LoVo (cell line): Measurements from ENCODE around the gene ITSN1.
"Not testable (repeated sequence)": the region's sequence is repeated elsewhere in the genome, so short reads cannot be mapped to it uniquely, and the experiment has no call there.

Experiments
- DNase-seq: peaks from one replicate; pipeline ENCODE4 v3.0.0-alpha.2; 2016; ENCODE audit warnings: low spot score

Gene ITSN1

DNA sequence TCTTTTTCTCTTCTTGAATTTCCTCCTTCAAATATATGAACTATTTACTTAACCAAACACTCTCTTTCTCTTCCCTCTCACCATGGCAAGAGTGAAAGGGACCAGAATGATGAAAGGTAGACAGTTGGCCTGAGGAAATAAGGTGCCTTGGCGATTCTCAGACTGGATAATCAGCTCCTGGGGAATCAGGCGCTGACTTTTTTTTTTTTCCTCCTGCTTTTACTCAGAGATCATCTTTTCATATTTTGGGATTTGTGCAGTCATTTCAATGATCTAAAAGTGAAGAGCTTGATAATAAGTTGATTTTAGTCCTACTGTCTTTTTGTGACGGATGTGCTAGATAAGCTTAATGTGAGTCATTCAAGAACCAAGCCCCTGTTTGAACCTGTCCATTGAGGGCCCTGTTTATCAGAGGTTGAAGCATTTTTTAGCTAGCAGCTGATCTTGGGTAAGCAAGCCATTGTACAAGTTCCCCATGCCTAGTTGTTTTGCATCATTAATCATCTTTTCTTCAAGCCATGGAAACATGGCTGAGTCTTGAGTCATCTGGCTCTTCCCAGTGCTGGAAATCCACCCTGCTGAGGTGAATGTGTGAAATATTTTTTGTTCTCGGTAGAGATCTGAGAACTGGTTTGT, 40.8 kb downstream of the ITSN1 start:
- peak; percentile 60 for DNase-seq

DNA sequence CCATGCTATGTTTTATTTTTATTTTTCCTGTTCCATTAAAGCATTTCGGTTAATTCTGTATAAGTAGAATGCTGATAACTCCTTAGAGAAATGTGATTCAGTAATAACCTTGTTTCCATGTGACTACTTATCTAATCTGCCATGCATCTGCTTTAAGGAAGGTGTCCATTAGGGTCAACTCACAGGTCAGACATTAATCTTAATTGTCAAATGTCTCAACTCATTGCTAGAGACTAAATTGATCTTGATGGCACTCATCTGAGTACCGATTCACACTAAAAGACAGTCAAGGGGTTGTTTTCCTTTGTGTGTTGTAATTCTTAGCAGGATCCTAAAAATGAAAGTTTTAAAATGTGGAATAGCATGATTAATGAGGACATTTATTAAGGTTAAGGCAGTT, 41.8 kb downstream of the ITSN1 start:
- DNase-seq: no peak

DNA sequence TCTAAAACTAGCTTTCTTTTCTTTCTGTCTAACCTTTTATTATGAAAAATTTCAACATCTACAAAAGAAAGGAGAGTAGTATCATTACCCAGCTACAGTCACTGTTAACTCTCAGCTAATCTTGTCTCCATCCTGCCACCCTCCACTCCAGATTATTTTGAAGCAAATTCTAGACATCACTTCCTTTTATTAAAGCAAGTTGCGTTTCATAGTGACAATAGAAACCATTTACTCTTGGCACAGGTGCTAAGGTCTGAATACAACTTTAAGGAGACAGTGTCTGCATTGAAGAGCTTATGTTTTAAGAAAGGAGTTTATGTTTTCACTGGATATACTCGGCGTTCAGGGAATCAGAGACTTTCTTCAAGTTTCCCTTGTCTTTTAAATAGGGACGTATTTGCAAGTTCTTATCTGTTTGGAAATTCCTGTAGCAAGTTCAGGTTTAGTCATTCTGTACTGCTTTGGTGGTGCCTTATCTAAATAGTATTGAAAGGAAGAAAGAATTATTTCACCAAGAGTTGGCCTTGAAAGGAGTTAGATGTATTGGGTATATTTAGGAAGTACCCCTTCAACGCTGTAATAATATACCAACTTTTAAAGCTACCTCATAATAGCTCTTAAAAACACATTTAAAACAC, 42.7 kb downstream of the ITSN1 start:
- no peak for DNase-seq

DNA sequence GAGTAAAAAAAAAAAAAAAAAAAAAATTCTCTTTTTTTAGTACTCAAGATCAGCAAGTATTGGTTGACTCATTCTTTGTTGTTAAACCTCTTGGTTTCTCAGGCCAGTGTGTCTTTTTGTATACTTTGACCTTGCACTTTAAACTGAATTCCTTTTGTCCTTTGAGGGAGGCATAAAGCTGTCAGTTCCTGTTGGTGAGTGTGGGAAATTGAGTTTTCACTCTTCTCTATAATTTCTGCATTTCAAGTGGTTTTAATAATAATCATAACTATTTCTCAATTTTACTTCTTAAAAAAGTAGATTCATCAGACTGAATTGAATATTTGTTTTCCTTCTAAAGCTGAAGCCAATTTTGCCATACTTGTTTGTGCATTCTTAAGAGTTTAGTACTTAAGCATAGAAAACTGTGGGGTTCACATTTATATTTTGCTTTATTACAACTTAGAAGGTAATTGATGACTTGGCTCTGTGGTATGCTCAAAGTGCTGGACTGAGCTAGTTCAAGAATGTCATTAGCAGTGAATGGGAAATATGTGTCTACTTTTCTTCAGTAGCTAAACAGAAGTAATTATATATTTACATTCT, 43.4 kb downstream of the ITSN1 start:
- peak; percentile 29 for DNase-seq

DNA sequence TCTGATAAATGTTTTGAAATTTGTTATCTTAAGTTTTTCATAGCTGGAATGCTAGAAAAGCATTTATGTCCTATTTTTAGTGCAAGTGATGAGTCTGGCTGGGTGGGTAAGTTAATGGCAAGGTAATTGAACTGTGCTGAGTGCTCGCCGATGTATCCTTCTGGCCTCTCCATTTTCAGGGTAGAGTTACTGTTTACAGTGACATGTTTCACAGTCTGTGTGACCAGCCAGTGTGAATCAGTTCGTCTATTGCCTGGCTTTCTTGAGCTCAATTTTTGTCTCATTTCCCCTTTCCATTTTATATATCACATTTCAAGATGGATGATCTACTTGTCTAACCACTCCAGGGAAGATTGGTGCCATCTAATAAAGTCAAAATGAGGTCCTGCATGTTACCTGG, 44.1 kb downstream of the ITSN1 start:
- no peak for DNase-seq

DNA sequence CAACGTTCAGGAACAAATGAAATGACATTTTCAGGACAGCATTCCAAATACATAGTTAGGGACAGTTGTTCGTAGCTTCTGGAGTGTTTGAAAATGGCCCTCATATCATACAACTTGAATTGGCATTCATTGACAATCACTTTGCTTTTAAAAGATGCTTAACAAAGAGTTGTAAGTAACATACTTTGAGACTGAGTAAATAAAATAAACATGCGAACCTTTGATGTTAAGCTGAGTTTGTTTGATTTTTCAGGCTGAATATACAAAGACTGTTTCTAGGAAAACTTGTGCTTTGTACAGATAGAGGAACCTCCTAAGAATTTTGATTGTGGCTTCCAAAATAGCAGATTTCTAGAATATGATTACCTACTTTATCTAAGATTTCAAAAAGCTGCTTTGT, 45.3 kb downstream of the ITSN1 start:
- no peak for DNase-seq

DNA sequence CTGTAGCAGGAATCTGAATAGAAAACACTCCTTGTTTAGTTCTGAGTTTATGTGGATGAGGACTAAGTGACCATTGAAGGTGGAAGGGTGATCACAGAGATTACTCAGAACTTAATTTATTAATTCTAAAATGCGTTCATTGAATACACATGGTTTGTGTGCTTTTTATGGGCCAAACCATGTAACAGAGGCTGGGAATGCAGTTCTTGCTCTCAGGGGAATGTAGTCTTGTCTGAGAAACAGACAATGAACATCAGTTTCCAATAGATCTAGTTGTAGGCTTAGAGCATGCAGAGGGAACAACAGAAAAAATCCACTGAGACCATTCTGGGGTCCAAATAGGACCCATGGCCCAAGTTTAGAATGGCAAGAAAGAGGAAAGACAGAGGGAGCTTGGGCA, 46.1 kb downstream of the ITSN1 start:
- no peak for DNase-seq

DNA sequence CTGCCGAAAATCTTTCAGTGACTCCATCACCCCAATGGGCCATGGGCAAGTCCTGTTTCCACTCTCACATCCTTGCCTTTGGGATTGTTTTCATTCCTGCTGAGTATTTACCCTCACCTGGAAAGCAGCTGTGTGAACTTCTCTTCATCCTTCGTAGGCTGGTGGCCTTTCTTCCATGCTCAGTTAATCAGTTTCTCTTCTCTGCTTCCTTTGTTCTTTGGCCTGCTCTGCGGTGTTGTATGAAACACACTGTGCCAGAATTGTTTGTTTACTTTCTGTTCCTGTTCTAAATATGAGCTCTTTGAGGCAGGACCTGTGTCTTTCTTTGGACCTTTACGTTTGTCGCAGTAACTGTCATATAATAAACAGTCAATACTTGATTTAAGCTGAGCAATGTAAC, 48.6 kb downstream of the ITSN1 start:
- DNase-seq: no peak

DNA sequence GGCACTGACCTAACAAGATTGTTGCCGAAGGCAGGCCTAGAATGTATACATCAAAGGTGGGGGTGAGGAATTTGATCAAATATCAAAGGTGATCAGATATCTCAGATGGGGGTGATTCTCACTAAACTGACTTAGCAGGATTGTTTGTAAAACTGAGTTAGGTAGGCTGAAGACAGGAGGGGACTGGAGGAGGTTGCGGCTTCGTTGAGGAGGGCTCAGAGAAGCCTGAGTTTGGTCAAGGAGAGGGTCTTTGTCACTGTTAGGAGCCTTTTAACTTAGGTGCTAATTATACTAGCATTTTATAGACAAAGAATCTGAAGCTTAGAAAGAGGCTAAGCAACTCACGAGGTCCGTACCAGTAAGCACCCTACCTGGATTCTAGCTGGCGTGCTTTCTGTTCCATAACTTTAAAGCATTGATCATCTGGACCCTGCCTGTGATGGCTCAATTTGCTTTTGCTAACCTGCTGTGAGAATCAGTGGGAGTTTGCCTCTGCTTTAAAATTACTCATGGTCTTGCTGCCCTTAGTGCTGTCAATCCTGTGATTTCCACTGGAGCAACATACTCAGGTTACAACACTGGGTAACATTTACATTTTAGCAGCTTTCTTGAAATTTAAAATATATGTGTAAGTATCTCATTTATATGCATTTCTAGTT, 49.8 kb downstream of the ITSN1 start:
- DNase-seq: no peak

DNA sequence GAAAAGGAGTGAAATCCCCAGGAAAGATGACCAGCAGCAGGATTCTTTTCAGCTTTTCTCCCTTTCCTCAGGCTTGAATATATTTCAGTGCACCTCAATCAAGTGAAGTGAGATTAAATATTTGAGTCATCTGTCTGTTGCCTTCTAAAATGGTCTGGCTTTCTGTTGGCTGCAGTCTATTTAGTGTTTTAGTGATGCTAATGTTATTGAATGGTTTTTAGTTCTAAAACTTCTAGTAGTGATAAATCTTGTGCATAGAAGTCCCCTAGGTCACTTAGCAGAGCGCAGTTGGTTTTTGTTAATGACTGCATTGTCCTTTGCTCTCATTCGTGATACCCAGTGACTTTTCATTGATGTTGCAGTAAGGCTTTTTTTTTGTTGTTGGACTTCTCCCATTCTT, 53.5 kb downstream of the ITSN1 start:
- DNase-seq: no peak

DNA sequence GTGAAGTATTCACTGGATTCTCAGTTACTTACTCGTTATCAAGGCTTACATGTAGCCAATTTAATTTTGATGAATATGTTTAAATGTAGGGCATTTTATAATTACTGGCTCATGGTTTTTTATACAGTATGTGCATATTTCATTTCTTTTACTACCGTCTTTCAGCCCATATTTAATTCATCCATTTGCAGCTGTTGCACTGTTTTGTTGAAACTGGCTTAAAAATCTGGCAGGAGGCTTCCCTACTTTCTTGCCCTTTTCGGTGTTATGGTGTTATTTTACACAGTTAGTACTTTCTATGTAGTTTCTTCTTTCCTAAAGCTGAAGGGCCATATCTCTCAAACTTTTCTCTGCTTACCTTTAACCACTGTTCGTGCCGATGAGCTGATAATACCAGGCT, 54.2 kb downstream of the ITSN1 start:
- DNase-seq: no peak

DNA sequence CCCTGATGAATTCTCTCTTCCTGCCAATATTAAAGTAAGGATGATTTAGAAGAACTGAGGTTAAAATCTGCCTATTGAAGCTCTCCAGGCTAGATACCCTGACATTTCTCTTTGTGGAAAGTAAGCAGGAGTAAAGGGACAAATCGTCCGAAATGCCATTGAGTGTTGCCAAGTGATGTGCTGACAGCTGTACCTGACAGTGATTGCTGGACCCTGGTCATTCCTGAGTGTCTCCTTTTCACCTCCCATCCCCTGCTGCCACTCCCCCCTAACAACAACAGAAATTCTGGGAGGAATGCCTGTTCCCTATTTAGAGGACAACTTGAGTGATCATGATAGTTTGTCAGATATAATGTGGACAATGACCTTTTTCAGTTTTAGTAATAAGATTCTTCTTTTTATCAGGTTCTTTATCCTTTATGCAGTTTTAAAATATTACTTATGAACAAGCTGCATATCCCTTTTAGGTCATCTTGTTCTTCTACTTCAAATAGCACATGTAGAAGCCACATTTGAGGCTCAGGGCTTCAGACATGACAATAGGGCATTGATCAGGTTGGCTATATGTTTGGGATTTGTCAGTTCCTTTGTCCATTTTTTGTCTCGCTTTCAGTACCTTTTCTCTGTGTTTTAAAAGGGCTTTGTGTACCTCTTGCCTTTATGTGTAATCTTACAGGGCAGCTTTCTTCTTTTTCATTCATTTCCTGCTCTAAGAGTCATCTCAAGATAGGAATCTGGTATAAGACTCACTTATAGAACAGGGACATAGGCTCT, 56.0 kb downstream of the ITSN1 start:
- no peak for DNase-seq

DNA sequence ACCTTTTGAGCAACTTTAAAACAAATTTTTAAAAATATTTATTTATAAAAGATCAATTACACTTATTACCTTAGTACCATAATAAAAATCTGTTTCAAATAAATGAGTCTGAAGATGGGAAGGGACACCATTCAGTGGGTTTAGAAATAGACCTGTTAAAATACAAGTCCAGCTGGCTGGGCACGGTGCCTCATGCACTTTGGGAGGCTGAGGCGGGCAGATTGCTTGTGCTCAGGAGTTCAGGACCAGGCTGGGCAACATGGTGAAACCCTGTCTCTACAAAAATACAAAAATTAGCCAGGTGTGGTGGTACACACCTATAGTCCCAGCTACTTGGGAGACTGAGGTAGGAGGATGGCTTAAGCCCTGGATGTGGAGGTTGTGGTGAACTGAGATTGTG, 57.0 kb downstream of the ITSN1 start:
- DNase-seq: no peak

DNA sequence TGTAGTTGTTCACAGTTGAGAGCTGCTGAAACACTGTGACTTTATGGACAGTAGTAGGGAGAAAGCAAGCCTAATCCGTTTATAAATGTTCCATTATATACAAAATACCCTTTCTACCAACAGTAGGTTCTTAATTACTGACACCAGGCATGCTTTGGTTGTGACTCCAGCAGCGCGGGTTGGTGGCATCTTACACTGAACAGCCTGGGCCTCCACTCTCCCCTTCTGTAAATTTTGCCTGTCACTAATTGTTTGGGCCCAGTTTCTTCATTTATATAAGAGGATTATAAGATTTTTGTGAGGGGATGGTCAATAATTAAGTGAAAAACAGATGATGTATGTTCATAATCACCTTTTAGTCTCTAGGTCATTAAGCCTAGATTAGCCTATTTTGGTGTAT, 58.2 kb downstream of the ITSN1 start:
- DNase-seq: no peak

DNA sequence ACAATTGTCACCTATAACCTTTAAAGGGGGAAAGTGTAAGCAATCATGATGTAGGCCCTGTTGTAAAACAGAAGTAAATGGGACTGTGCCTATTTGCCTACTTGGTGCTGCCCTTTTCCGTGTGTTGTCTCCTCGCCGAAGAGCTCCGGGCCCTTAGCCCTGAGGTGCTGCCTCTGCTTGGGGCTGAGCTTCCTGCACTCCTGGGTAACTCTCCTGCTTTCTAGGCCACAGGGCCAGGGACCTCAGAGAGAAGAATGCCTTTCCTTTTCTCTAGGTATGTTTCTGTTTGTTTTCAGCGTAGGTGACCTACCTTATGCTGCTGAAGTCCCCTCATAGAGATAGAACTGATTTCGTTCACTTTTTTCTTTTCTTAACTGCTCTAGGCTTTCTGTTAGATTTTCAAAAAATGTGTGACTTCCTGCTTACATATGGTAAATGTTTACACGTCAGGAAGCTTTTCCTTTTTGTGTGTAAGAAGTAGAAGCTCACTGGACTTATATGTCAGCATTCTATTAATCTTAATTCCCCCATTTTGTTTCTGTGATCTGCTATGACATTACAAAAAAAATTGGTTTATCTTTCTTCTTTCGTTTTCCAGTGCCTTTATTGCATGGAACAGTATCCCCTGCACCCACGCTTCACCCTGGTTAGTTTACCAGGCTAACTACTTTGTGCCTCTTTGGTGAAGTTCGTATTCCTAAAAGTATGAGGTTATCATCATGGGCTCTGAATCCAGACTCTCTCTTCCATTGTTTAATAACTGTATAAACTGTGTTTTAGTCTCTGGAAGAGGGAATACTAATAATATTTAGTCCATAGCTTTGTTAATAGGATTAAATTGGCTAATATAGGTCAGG, 61.7 kb downstream of the ITSN1 start:
- no peak for DNase-seq

DNA sequence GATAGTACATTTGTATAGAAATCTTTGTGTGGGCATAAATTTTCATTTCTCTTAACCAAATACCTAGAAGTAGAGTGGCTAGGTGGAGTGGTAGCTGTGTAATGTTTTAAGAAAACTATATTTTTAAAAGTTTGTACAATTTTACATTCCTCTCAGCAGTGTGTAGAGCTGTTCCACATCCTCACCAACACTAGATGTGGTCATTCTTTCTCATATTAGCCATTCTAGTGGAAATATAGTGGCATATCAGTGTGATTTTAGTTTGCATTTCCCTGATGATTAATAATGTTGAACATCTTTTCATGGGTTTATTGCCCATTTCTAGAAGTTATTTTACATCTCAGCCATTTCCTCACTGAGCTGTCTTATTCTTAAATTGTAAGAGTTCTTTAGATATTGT, 65.5 kb downstream of the ITSN1 start:
- no peak for DNase-seq

DNA sequence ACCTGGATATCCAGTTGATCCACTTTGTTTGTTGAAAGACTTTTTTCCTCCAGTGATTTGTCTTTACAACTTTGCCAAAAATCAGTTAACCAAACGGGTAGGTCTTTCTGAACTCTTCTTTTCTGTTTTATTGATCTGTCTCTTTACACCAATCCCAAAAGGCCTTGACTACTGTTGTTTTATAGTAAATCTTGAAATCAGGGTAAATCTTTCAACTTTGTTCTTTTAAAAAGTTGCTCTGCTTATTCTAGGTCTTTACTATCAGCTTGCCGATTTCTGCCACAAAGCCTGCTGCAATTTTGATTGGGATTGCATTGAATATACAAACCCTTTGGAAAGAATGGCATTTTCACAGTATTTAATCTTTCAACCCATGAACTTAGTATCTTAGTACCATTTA, 66.6 kb downstream of the ITSN1 start:
- no peak for DNase-seq

DNA sequence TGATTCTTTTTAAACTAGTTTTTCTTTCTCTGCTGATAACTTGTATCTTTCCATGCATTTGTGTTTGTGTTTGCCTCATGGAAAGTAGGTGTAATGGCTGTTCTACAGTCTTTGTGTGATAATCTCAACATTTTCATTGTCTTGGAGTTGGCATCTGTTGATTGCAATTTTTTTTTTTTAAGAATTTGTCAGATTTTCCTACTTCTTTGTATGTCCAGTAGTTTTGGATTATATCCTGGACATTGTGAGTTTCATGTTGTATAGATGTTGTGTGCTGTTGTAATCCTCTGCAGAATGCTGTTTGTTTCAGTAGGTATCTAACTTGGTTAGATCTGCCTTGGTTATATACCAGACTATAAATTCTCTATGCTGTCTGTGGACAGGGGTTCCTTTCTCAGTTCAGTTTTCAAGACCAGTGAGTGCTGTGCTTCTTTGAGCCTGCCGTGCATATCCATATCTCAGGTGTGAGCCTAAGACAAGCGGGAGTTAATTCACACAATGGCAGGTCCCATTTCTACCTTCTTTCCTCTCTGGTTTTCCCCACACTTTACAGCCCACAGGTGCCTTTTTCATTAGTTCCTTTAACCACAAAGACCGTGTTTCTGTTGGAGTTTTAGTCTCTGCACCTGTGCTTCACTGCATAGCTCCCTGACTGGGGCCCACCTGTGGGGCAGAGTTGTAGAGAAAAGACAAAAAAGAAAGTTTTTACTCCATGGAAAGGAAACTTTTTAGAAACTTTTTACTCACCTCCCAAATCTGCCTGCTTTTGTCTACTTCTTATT, 69.9 kb downstream of the ITSN1 start:
- no peak for DNase-seq

DNA sequence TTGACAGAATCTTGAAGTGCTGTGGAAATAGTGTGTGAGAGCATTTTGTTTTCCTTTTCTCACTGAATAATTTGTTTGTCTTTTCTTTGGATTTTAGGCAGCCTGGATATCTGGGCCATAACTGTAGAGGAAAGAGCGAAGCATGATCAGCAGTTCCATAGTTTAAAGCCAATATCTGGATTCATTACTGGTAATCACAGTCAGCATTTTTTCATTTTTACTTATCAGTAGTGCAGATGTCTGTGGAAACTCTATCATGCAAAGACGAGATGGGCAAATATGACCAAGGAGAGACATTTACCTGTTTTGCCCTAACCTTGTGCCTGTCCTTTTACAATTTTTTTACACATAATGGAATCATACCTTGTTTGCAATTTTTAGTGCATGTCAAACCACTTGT, 78.8 kb downstream of the ITSN1 start:
- no peak for DNase-seq

DNA sequence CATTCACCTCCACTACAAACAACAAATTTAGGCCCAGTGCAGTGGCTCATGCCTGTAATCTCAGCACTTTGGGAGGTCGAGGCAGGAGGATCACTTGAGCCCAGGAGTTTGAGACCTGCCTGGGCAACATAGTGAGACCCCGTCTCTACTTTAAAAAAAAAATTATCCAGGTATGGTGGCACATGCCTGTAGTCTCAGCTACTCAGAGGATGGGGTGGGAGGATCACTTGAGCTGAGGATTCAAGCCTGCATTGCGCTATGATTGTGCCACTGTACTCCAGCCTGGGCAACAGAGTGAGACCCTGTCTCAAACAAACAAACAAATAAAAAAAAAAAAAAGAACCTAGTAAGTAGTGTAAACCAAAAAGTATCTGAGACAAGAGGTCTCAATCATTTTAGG, 86.8 kb downstream of the ITSN1 start:
- DNase-seq: not testable (repeated sequence)

DNA sequence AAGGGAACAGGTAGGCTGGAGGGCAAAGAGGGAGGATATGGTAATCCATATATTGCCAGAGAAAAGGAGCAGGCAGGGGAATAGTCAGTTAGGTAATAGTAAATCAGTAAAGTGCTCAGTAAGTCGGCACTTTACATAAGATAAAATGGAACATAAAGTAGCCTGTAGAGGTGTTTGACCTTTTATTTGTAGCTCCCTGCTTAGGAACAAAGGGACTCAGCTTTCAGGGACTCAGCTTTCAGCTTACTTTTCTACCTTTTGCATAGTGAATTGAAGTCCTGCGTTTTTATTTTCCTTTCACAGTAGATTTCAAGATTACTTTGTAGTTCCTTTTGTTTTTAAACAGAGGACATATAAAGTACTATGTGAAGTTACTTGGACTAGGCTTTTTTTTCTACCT, 87.3 kb downstream of the ITSN1 start:
- DNase-seq: no peak
